ENCODE results near the gene BABAM1.

- TF ChIP-seq EZH2 (IDR thresholded peaks at IDR 0.05) (no peak), CTCF (IDR thresholded peaks at IDR 0.05 in 2 of 3, conservative IDR thresholded peaks at IDR 0.05 in 1 of 3; ENCODE audit: borderline replicate concordance in 1 of 3, insufficient read depth in 1 of 3, low read depth in 2 of 3, low read length in 2 of 3) (no peak), POLR2AphosphoS5 (IDR thresholded peaks at IDR 0.05; ENCODE audit: low read depth, low read length) (no peak), POLR2A (IDR thresholded peaks at IDR 0.05; ENCODE audit: borderline replicate concordance, extremely low read depth, insufficient read depth, insufficient read length) (no peak)
These were observed 23.9 kb upstream of the BABAM1 start for GRCh38 chr19:17243211-17243829.
